HEK293 (cell line): ENCODE results near the gene PEF1.
A peak's percentile ranks its signal among the peaks of the same experiment; 100 is the strongest.

Source experiments
- CTCF ChIA-PET: fragments of 350-600 bp; formaldehyde crosslinking; extraction: SDS; loops from one replicate; lab custom pipeline; 2021; ENCODE audit warnings: antibody characterized with exemption; lab: Yijun Ruan, JAX
- POLR2A ChIA-PET: fragments of 300-600 bp; formaldehyde crosslinking; extraction: SDS; loops from one replicate; lab custom pipeline; 2020; ENCODE audit warnings: antibody characterized with exemption, inconsistent platforms; lab: Yijun Ruan, JAX
- H3K27ac ChIP-seq: fragments of 200-500 bp; sonication (Bioruptor generic); 2 replicates; pipeline ENCODE4 v1.5.1; 2014; ENCODE audit warnings: low read depth, low read length, control low read depth, inconsistent platforms; ENCODE audit errors: extremely low read depth
- H3K36me3 ChIP-seq, 2 experiments: fragments of 200-500 bp in 1 of 2; sonication (Bioruptor generic) in 1 of 2; 1 replicate in 1 of 2; 2 replicates in 1 of 2; pipeline ENCODE4 v1.5.1; 2014 to 2017; ENCODE audit warnings: inconsistent platforms in 2 of 2, low read length in 2 of 2; ENCODE audit not compliant: control insufficient read depth in 2 of 2, insufficient read depth in 1 of 2
- H3K4me1 ChIP-seq: fragments of 200-500 bp; sonication (Bioruptor generic); 2 replicates; pipeline ENCODE4 v1.5.1; 2014; ENCODE audit warnings: mild to moderate bottlenecking, low read length, inconsistent platforms; ENCODE audit not compliant: control insufficient read depth, insufficient read depth
- H3K4me3 ChIP-seq: 2 replicates; pipeline ENCODE4 v1.5.1; 2011; ENCODE audit warnings: low read depth, mild to moderate bottlenecking, control low read depth, low read length, moderate library complexity
- H3K9me3 ChIP-seq: fragments of 200-500 bp; sonication (Bioruptor generic); 2 replicates; pipeline ENCODE4 v1.5.1; 2014; ENCODE audit warnings: low read depth, low read length, inconsistent platforms; ENCODE audit not compliant: control insufficient read depth, insufficient read depth
- IKZF3 ChIP-seq: fragments of 450-650 bp; IDR thresholded peaks from 2 replicates; pipeline ENCODE4 v1.5.0; 2018; ENCODE audit warnings: missing biosample characterization, mild to moderate bottlenecking, missing genetic modification characterization, moderate library complexity
- KLF8 ChIP-seq: fragments of 450-650 bp; formaldehyde crosslinking; IDR thresholded peaks from 2 replicates; pipeline ENCODE4 v1.5.1; 2016; ENCODE audit warnings: missing biosample characterization, missing genetic modification characterization
- SETDB1 ChIP-seq: IDR thresholded peaks from one replicate; pipeline ENCODE4 v1.6.1; 2017; ENCODE audit warnings: mild to moderate bottlenecking, low read length, moderate library complexity, mixed read lengths; ENCODE audit not compliant: insufficient read length
- ZNF157 ChIP-seq: fragments of 450-650 bp; formaldehyde crosslinking; IDR thresholded peaks from 2 replicates; pipeline ENCODE4 v1.5.1; 2016; ENCODE audit warnings: missing biosample characterization, missing genetic modification characterization
- ZNF174 ChIP-seq: fragments of 450-650 bp; formaldehyde crosslinking; IDR thresholded peaks from 2 replicates; pipeline ENCODE4 v1.5.0; 2017; ENCODE audit warnings: missing biosample characterization, mild to moderate bottlenecking, missing genetic modification characterization
- ZNF366 ChIP-seq: fragments of 450-650 bp; formaldehyde crosslinking; conservative IDR thresholded peaks from 2 replicates; pipeline ENCODE4 v1.5.1; 2016; ENCODE audit warnings: missing biosample characterization, missing genetic modification characterization
- ZNF37A ChIP-seq: fragments of 450-650 bp; IDR thresholded peaks from 2 replicates; pipeline ENCODE4 v1.5.1; 2018; ENCODE audit warnings: missing biosample characterization, missing genetic modification characterization
- ZNF391 ChIP-seq: fragments of 450-650 bp; formaldehyde crosslinking; IDR thresholded peaks from 2 replicates; pipeline ENCODE4 v1.5.1; 2016; ENCODE audit warnings: low read depth, missing biosample characterization, missing genetic modification characterization, borderline replicate concordance
- ZNF600 ChIP-seq: fragments of 450-650 bp; formaldehyde crosslinking; IDR thresholded peaks from 2 replicates; pipeline ENCODE4 v1.5.1; 2016; ENCODE audit warnings: missing biosample characterization, missing genetic modification characterization
- ZNF707 ChIP-seq: fragments of 450-650 bp; formaldehyde crosslinking; IDR thresholded peaks from 2 replicates; pipeline ENCODE4 v1.5.1; 2016; ENCODE audit warnings: missing biosample characterization, missing genetic modification characterization
- ZNF792 ChIP-seq: fragments of 450-650 bp; formaldehyde crosslinking; IDR thresholded peaks from 2 replicates; pipeline ENCODE4 v1.5.1; 2016; ENCODE audit warnings: missing biosample characterization, missing genetic modification characterization
- ZNF830 ChIP-seq: fragments of 450-650 bp; IDR thresholded peaks from 2 replicates; pipeline ENCODE4 v1.5.0; 2018; ENCODE audit warnings: missing biosample characterization, missing genetic modification characterization, low read depth, mild to moderate bottlenecking, moderate library complexity
- TF ChIP-seq, protein P1 (sequence below): fragments of 450-650 bp; formaldehyde crosslinking; IDR thresholded peaks from 2 replicates; pipeline ENCODE4 v1.5.1; 2016; ENCODE audit warnings: missing biosample characterization, missing genetic modification characterization
- TF ChIP-seq, protein P2 (sequence below): fragments of 450-650 bp; formaldehyde crosslinking; IDR thresholded peaks from 2 replicates; pipeline ENCODE4 v1.5.1; 2016; ENCODE audit warnings: missing biosample characterization, missing genetic modification characterization, low read depth
- TF ChIP-seq, protein P3 (sequence below): fragments of 450-650 bp; formaldehyde crosslinking; IDR thresholded peaks from 2 replicates; pipeline ENCODE4 v1.5.1; 2016; ENCODE audit warnings: missing biosample characterization, missing genetic modification characterization
- TF ChIP-seq, protein P4 (sequence below): fragments of 450-650 bp; formaldehyde crosslinking; IDR thresholded peaks from 2 replicates; pipeline ENCODE4 v1.5.1; 2016; ENCODE audit warnings: missing biosample characterization, missing genetic modification characterization

The PEF1 gene

DNA sequence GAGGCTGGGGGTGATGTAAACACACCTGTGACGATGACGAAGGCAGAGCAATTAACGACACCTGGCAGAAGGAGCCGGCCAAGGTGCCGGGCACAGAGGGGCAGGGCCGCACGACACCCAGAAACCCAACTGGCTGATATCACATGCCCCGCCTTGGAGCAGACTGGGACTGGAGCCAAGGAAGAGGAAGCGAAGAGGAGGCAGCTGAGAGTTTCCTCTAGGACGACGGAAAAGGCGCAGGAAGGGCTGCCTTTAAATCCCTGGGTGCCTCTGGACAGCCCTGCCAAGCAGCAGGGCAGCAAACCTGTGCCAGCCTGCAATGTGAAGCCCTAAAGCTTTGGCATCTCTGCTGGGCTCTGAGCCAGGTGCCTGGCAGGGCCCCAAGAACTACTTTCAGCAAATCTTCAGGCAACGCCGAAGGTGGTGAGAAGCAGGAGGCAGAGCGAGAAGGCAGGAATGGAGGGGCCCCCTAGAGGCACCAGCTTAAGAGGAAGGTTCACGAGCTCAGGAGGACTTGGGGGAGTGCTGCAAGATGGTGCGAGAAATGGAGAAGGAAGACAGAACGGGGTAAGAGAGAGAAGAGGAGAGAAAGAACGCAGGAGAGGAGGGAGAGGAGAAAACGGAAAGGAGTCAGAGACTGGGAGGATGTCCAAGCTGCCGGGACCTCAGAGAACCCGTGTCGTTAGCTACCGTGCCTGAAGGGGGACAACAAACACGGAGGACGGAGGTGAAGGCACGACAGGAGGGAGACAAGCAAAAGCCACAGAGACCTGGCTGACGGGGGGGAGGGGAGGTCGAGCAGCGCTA is 25.3 kb upstream of the PEF1 start (continued):
- TF ChIP-seq ZNF792 (tag by site-specific recombination) (no peak), KLF8 (tag by site-specific recombination) (no peak), ZNF157 (tag by site-specific recombination) (no peak)
- TF ChIP-seq, protein P1, sequence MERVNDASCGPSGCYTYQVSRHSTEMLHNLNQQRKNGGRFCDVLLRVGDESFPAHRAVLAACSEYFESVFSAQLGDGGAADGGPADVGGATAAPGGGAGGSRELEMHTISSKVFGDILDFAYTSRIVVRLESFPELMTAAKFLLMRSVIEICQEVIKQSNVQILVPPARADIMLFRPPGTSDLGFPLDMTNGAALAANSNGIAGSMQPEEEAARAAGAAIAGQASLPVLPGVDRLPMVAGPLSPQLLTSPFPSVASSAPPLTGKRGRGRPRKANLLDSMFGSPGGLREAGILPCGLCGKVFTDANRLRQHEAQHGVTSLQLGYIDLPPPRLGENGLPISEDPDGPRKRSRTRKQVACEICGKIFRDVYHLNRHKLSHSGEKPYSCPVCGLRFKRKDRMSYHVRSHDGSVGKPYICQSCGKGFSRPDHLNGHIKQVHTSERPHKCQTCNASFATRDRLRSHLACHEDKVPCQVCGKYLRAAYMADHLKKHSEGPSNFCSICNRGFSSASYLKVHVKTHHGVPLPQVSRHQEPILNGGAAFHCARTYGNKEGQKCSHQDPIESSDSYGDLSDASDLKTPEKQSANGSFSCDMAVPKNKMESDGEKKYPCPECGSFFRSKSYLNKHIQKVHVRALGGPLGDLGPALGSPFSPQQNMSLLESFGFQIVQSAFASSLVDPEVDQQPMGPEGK (tag by site-specific recombination): 0 out of 2 replicates have a peak, but pooled peaks have one; percentile 25

- no peak overlapping the region for H3K4me3 ChIP-seq
- peaks cover 5% of the 10 kb centered on the region for H3K4me1 ChIP-seq
- TF ChIP-seq, protein P2, sequence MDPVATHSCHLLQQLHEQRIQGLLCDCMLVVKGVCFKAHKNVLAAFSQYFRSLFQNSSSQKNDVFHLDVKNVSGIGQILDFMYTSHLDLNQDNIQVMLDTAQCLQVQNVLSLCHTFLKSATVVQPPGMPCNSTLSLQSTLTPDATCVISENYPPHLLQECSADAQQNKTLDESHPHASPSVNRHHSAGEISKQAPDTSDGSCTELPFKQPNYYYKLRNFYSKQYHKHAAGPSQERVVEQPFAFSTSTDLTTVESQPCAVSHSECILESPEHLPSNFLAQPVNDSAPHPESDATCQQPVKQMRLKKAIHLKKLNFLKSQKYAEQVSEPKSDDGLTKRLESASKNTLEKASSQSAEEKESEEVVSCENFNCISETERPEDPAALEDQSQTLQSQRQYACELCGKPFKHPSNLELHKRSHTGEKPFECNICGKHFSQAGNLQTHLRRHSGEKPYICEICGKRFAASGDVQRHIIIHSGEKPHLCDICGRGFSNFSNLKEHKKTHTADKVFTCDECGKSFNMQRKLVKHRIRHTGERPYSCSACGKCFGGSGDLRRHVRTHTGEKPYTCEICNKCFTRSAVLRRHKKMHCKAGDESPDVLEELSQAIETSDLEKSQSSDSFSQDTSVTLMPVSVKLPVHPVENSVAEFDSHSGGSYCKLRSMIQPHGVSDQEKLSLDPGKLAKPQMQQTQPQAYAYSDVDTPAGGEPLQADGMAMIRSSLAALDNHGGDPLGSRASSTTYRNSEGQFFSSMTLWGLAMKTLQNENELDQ (tag by site-specific recombination): no peak
- TF ChIP-seq ZNF600 (tag by site-specific recombination) (no peak), ZNF830 (tag by site-specific recombination) (no peak), SETDB1 (no peak), ZNF366 (tag by site-specific recombination) (no peak), ZNF707 (tag by site-specific recombination) (no peak), ZNF174 (no peak), ZNF391 (tag by site-specific recombination) (no peak), ZNF37A (tag by site-specific recombination) (no peak), IKZF3 (tag by site-specific recombination) (no peak)
- TF ChIP-seq, protein P3, sequence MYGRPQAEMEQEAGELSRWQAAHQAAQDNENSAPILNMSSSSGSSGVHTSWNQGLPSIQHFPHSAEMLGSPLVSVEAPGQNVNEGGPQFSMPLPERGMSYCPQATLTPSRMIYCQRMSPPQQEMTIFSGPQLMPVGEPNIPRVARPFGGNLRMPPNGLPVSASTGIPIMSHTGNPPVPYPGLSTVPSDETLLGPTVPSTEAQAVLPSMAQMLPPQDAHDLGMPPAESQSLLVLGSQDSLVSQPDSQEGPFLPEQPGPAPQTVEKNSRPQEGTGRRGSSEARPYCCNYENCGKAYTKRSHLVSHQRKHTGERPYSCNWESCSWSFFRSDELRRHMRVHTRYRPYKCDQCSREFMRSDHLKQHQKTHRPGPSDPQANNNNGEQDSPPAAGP: no peak
- TF ChIP-seq, protein P4, sequence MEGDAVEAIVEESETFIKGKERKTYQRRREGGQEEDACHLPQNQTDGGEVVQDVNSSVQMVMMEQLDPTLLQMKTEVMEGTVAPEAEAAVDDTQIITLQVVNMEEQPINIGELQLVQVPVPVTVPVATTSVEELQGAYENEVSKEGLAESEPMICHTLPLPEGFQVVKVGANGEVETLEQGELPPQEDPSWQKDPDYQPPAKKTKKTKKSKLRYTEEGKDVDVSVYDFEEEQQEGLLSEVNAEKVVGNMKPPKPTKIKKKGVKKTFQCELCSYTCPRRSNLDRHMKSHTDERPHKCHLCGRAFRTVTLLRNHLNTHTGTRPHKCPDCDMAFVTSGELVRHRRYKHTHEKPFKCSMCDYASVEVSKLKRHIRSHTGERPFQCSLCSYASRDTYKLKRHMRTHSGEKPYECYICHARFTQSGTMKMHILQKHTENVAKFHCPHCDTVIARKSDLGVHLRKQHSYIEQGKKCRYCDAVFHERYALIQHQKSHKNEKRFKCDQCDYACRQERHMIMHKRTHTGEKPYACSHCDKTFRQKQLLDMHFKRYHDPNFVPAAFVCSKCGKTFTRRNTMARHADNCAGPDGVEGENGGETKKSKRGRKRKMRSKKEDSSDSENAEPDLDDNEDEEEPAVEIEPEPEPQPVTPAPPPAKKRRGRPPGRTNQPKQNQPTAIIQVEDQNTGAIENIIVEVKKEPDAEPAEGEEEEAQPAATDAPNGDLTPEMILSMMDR: no peak
- POLR2A ChIA-PET: no interaction called here
- H3K27ac ChIP-seq: no peak overlapping the region
- no peaks in the 10 kb centered on the region for H3K36me3 ChIP-seq
- H3K9me3 ChIP-seq: no peaks in the 10 kb centered on the region
- CTCF ChIA-PET: interaction anchor here (2.0 kb wide), 1 partner anchor 47 kb away, joined by 10 read pairs; no protein-coding TSS in a partner anchor
These were observed 24.7 kb upstream of the PEF1 start for GRCh38 chr1:31669433-31669785.
